ENCODE results near the gene CD8A.

- TF ChIP-seq EZH2phosphoT487 (IDR thresholded peaks at IDR 0.05) (no peak), CTCF (IDR thresholded peaks at IDR 0.05) (no peak)
Measured at GRCh38 chr2:86793752-86794151, 3.0 kb upstream of the CD8A start.
